IPS-11a (cell line): ENCODE measurements around the gene SHC3.

Experiments used
- H3K4me3 ChIP-seq: one replicate; pipeline ENCODE4 v1.5.1; 2013; ENCODE audit warnings: low read depth, low read length, control low read depth

SHC3 gene

GRCh38 chr9:88971131-88971960 lies 207.3 kb downstream of the SHC3 start:
- H3K4me3 ChIP-seq: no peak overlapping the region

GRCh38 chr9:88969646-88970373 lies 208.8 kb downstream of the SHC3 start:
- H3K4me3 ChIP-seq: no peak overlapping the region

GRCh38 chr9:88968799-88969198 lies 209.8 kb downstream of the SHC3 start:
- no peak overlapping the region for H3K4me3 ChIP-seq

GRCh38 chr9:88966894-88967676 lies 211.5 kb downstream of the SHC3 start:
- H3K4me3 ChIP-seq: no peak overlapping the region

- no peak overlapping the region for H3K4me3 ChIP-seq
Observed at GRCh38 chr9:88965473-88965872, 213.1 kb downstream of the SHC3 start.

- H3K4me3 ChIP-seq: no peak overlapping the region
Observed at GRCh38 chr9:88960632-88961031, 218.0 kb downstream of the SHC3 start.

- H3K4me3 ChIP-seq: no peak overlapping the region
Observed at GRCh38 chr9:88959727-88960469, 218.7 kb downstream of the SHC3 start.

GRCh38 chr9:88957526-88957925 lies 221.1 kb downstream of the SHC3 start:
- H3K4me3 ChIP-seq: no peak overlapping the region
